WTC11 (cell line): Measurements from ENCODE around the gene SELENON. TPM values are rescaled to one million over a fixed set of nuclear protein-coding genes. Genes with fewer than 3 reads are reported as not detected.

Experiments
- ATAC-seq: fragments of 200-7000 bp; cut with Tn5 transposase; 2 replicates; pipeline ENCODE4 v1.10.0; 2021; ENCODE audit warnings: mild to moderate bottlenecking, moderate library complexity
- CTCF ChIA-PET: fragments of 300-600 bp; sonication (Branson Sonifier 250); formaldehyde crosslinking; loops from one replicate; lab custom pipeline; 2021; ENCODE audit warnings: antibody characterized with exemption; lab: Charles Lee
- POLR2A ChIA-PET: fragments of 350-600 bp; sonication (Branson Sonifier 250); formaldehyde crosslinking; loops from one replicate; lab custom pipeline; 2021; ENCODE audit warnings: antibody characterized with exemption; lab: Charles Lee
- DNase-seq: peaks from one replicate; pipeline ENCODE4 v3.0.0; 2021; ENCODE audit warnings: low spot score
- H3K27ac Mint-ChIP-seq: 2 replicates; pipeline ENCODE4 v1.8.0; 2021; ENCODE audit warnings: mixed read lengths
- H3K27me3 Mint-ChIP-seq: 2 replicates; pipeline ENCODE4 v1.8.0; 2021; ENCODE audit warnings: low read depth, mild to moderate bottlenecking, moderate library complexity, mixed read lengths
- H3K36me3 Mint-ChIP-seq: 2 replicates; pipeline ENCODE4 v1.8.0; 2021; ENCODE audit warnings: mixed read lengths
- H3K4me1 Mint-ChIP-seq: 2 replicates; pipeline ENCODE4 v1.8.0; 2022; ENCODE audit warnings: mixed read lengths
- H3K4me3 Mint-ChIP-seq: 2 replicates; pipeline ENCODE4 v1.8.0; 2021; ENCODE audit warnings: mild to moderate bottlenecking, moderate library complexity, mixed read lengths
- H3K9me3 Mint-ChIP-seq: 2 replicates; pipeline ENCODE4 v1.8.0; 2021; ENCODE audit warnings: mixed read lengths
- FOXJ3 ChIP-seq: sonication (generic); formaldehyde crosslinking; IDR thresholded peaks from 2 replicates; pipeline ENCODE4 v1.9.0; 2021; ENCODE audit warnings: missing genetic modification reagents, mild to moderate bottlenecking, borderline replicate concordance
- GTF2I ChIP-seq: fragments of 250-450 bp; sonication (Bioruptor Pico); conservative IDR thresholded peaks from 2 replicates; pipeline ENCODE4 v1.4.0; 2021; ENCODE audit warnings: mild to moderate bottlenecking
- HMGA2 ChIP-seq: fragments of 250-450 bp; sonication (Bioruptor Pico); IDR thresholded peaks from 2 replicates; pipeline ENCODE4 v1.4.0; 2021; ENCODE audit warnings: mild to moderate bottlenecking, moderate library complexity
- JAZF1 ChIP-seq: fragments of 250-450 bp; sonication (Bioruptor Pico); IDR thresholded peaks from 2 replicates; pipeline ENCODE4 v1.9.0; 2021; ENCODE audit warnings: moderate library complexity, mild to moderate bottlenecking, inconsistent platforms
- JUN ChIP-seq: sonication (generic); formaldehyde crosslinking; IDR thresholded peaks from 2 replicates; pipeline ENCODE4 v1.8.0; 2023; ENCODE audit warnings: mild to moderate bottlenecking, missing genetic modification reagents
- MXD4 ChIP-seq: fragments of 250-450 bp; sonication (Bioruptor Pico); IDR thresholded peaks from 2 replicates; pipeline ENCODE4 v1.8.0; 2021; ENCODE audit warnings: mild to moderate bottlenecking, moderate library complexity, borderline replicate concordance
- MYBL2 ChIP-seq: sonication (generic); formaldehyde crosslinking; IDR thresholded peaks from 2 replicates; pipeline ENCODE4 v1.8.1; 2023; ENCODE audit warnings: mild to moderate bottlenecking, moderate library complexity, missing genetic modification reagents
- NR3C1 ChIP-seq: sonication (generic); formaldehyde crosslinking; conservative IDR thresholded peaks from 2 replicates; pipeline ENCODE4 v1.8.1; 2023; ENCODE audit warnings: low read depth, mild to moderate bottlenecking, missing genetic modification reagents
- TCF7 ChIP-seq: sonication (generic); formaldehyde crosslinking; IDR thresholded peaks from 2 replicates; pipeline ENCODE4 v1.8.0; 2022; ENCODE audit warnings: mild to moderate bottlenecking, low read depth, missing genetic modification reagents, moderate library complexity
- TP53 ChIP-seq: sonication (generic); formaldehyde crosslinking; IDR thresholded peaks from 2 replicates; pipeline ENCODE4 v1.8.1; 2023; ENCODE audit warnings: mild to moderate bottlenecking, missing genetic modification reagents
- ZNF121 ChIP-seq: sonication (generic); formaldehyde crosslinking; IDR thresholded peaks from 2 replicates; pipeline ENCODE4 v1.8.0; 2023; ENCODE audit warnings: missing genetic modification reagents
- ZNF396 ChIP-seq: fragments of 250-450 bp; sonication (Bioruptor Pico); IDR thresholded peaks from 2 replicates; pipeline ENCODE4 v1.8.0; 2021; ENCODE audit warnings: mild to moderate bottlenecking, moderate library complexity, borderline replicate concordance
- total RNA-seq: library from RNA; stranded (reverse); gene quantifications from 3 replicates; pipeline ENCODE4 v1.2.3, GENCODE V29; 2021
- TF ChIP-seq, protein P1 (sequence below): sonication (generic); formaldehyde crosslinking; IDR thresholded peaks from 2 replicates; pipeline ENCODE4 v1.8.0; 2022; ENCODE audit warnings: mild to moderate bottlenecking, missing genetic modification reagents
- TF ChIP-seq, protein P2 (sequence below): sonication (generic); formaldehyde crosslinking; IDR thresholded peaks from 2 replicates; pipeline ENCODE4 v1.8.1; 2022; ENCODE audit warnings: mild to moderate bottlenecking, moderate library complexity, missing genetic modification reagents
- TF ChIP-seq, protein P3 (sequence below): fragments of 250-450 bp; sonication (Bioruptor Pico); conservative IDR thresholded peaks from 2 replicates; pipeline ENCODE4 v1.9.0; 2021; ENCODE audit warnings: mild to moderate bottlenecking
- TF ChIP-seq, protein P4 (sequence below): fragments of 200-600 bp; IDR thresholded peaks from 2 replicates; pipeline ENCODE4 v1.8.0; 2022; ENCODE audit warnings: antibody characterized with exemption
- TF ChIP-seq, protein P5 (sequence below): sonication (generic); formaldehyde crosslinking; conservative IDR thresholded peaks from 2 replicates; pipeline ENCODE4 v1.8.1; 2023; ENCODE audit warnings: mild to moderate bottlenecking, low read depth, missing genetic modification reagents, moderate library complexity
- TF ChIP-seq, protein P6 (sequence below): fragments of 250-450 bp; sonication (Bioruptor Pico); IDR thresholded peaks from 2 replicates; pipeline ENCODE4 v1.9.0; 2021; ENCODE audit warnings: moderate library complexity, mild to moderate bottlenecking, inconsistent platforms, borderline replicate concordance
- TF ChIP-seq, protein P7 (sequence below): sonication (generic); formaldehyde crosslinking; IDR thresholded peaks from 2 replicates; pipeline ENCODE4 v1.8.1; 2023; ENCODE audit warnings: mild to moderate bottlenecking, missing genetic modification reagents, moderate library complexity

SELENON gene
- total RNA-seq, 1 experiment from 2014 or later, result 80.2 TPM

DNA sequence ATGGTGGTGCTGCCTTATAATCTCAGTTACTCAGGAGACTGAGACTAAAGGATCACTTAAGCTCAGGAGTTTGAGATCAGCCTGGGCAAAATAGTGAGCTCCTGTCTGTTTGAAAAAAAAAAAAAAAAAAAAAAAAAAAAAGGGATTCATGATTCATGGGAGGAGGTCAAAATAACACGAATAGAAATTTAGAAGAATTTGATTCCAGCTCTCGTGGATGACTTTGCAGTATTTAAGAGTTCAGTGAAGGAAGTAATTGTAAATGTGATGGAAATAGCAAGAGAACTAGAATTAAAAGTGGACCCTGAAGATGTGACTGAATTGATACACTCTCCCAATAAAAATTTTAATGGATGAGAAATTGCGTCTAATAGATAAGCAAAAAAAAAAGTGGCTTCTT lies 43.5 kb downstream of the SELENON start:
- DNase-seq, result no peak
- Mint-ChIP-seq H3K4me1 (peaks cover 4% of the 10 kb centered on the region; the same call in 1 of the 2 replicates), H3K36me3 (no peaks in the 10 kb centered on the region), H3K9me3 (0 out of 2 replicates have a peak, but pooled peaks cover 3% of the 10 kb centered on the region), H3K27ac (no peak overlapping the region), H3K4me3 (no peak overlapping the region), H3K27me3 (no peaks in the 10 kb centered on the region)
- ChIA-PET CTCF (interaction anchor here (0.6 to 1.2 kb wide), 4 partner anchors 34 to 167 kb away, joined by 4 to 5 read pairs (median 5); no protein-coding TSS in a partner anchor), POLR2A (interaction anchor here (0.6 kb wide), 1 partner anchor 222 kb away, joined by 5 read pairs; no protein-coding TSS in a partner anchor)
- no peak for ATAC-seq
- TF ChIP-seq, protein P1, sequence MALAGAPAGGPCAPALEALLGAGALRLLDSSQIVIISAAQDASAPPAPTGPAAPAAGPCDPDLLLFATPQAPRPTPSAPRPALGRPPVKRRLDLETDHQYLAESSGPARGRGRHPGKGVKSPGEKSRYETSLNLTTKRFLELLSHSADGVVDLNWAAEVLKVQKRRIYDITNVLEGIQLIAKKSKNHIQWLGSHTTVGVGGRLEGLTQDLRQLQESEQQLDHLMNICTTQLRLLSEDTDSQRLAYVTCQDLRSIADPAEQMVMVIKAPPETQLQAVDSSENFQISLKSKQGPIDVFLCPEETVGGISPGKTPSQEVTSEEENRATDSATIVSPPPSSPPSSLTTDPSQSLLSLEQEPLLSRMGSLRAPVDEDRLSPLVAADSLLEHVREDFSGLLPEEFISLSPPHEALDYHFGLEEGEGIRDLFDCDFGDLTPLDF (CRISPR knock-in tag), result no peak
- TF ChIP-seq MXD4 (CRISPR knock-in tag) (no peak), HMGA2 (no peak), TCF7 (CRISPR knock-in tag) (no peak), TP53 (CRISPR knock-in tag) (no peak), GTF2I (no peak), JAZF1 (CRISPR knock-in tag) (no peak), NR3C1 (CRISPR knock-in tag) (no peak), ZNF121 (no peak), FOXJ3 (CRISPR knock-in tag) (no peak), JUN (CRISPR knock-in tag) (no peak)
- TF ChIP-seq, protein P2, sequence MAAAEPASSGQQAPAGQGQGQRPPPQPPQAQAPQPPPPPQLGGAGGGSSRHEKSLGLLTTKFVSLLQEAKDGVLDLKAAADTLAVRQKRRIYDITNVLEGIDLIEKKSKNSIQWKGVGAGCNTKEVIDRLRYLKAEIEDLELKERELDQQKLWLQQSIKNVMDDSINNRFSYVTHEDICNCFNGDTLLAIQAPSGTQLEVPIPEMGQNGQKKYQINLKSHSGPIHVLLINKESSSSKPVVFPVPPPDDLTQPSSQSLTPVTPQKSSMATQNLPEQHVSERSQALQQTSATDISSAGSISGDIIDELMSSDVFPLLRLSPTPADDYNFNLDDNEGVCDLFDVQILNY (CRISPR knock-in tag), result no peak
- TF ChIP-seq, protein P3, sequence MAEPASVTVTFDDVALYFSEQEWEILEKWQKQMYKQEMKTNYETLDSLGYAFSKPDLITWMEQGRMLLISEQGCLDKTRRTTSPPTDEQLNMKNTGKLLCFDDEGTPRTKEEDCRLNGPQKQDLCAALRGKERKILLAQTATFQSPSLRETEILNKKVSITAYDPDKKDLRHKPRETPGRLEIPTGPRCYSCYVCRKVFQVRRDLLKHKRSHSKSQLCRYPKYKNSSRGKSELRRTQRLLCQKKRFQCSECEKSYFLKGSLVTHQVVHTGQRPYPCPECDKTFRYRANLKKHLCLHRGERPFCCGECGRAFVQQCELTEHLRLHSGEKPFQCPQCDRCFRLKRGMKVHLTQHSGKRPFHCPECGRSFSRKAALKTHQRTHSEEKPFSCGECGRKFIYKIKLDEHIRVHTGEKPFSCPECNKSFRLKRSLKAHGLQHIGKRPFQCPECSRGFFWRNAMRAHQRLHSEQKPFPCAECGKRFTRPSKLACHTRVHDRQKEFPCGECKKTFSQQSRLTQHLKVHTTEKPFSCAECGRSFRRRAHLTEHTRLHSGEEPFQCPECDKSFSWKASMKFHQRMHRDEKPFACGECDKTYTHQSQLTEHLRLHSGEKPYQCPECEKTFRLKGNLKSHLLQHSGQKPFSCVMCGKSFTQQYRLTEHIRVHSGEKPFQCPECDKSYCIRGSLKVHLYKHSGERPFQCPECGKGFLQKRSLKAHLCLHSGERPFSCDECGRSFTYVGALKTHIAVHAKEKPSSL (CRISPR knock-in tag), result no peak
- TF ChIP-seq, protein P4, sequence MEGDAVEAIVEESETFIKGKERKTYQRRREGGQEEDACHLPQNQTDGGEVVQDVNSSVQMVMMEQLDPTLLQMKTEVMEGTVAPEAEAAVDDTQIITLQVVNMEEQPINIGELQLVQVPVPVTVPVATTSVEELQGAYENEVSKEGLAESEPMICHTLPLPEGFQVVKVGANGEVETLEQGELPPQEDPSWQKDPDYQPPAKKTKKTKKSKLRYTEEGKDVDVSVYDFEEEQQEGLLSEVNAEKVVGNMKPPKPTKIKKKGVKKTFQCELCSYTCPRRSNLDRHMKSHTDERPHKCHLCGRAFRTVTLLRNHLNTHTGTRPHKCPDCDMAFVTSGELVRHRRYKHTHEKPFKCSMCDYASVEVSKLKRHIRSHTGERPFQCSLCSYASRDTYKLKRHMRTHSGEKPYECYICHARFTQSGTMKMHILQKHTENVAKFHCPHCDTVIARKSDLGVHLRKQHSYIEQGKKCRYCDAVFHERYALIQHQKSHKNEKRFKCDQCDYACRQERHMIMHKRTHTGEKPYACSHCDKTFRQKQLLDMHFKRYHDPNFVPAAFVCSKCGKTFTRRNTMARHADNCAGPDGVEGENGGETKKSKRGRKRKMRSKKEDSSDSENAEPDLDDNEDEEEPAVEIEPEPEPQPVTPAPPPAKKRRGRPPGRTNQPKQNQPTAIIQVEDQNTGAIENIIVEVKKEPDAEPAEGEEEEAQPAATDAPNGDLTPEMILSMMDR, result no peak
- TF ChIP-seq, protein P5, sequence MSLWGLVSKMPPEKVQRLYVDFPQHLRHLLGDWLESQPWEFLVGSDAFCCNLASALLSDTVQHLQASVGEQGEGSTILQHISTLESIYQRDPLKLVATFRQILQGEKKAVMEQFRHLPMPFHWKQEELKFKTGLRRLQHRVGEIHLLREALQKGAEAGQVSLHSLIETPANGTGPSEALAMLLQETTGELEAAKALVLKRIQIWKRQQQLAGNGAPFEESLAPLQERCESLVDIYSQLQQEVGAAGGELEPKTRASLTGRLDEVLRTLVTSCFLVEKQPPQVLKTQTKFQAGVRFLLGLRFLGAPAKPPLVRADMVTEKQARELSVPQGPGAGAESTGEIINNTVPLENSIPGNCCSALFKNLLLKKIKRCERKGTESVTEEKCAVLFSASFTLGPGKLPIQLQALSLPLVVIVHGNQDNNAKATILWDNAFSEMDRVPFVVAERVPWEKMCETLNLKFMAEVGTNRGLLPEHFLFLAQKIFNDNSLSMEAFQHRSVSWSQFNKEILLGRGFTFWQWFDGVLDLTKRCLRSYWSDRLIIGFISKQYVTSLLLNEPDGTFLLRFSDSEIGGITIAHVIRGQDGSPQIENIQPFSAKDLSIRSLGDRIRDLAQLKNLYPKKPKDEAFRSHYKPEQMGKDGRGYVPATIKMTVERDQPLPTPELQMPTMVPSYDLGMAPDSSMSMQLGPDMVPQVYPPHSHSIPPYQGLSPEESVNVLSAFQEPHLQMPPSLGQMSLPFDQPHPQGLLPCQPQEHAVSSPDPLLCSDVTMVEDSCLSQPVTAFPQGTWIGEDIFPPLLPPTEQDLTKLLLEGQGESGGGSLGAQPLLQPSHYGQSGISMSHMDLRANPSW (CRISPR knock-in tag), result no peak

DNA sequence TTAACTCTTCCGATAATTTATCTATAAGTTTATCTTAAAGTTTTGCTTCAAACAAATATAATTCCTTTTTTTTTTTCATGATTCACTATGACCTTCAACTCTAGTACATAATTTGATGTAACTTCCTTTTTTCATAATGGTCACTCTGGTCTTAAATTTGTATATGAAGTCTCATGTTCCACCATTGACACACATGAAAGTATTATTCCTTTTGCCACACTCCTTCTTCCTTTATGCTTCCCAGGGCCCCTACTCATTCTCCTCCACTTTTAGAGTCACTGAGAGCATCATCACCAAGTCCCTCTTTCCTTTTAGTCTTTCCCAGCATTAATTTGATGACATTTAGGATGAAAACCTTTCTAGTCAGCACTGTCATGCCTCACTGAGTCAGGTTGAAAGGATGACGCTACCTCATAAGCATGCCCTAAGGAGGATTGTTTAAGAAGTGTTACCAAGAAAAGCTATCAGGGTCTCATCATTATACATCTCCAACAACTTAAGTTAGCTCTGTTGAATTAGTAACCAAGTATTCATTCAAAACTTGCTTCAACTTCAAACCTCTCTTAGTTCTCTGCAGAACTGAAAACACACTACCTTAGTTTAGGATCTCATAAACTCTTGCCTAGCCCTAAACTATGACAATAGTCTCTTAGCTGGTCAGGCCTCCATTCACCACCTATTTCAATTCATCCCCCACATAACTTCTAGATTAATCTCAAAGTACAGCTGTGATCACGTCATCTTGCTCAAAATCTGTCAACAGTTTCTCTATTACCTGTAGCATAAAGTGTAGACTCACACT lies 44.7 kb downstream of the SELENON start:
- H3K9me3 Mint-ChIP-seq, result 0 out of 2 replicates have a peak, but pooled peaks cover 3% of the 10 kb centered on the region
- H3K4me3 Mint-ChIP-seq, result no peak overlapping the region
- CTCF ChIA-PET, result interaction anchor here (1.2 to 2.9 kb wide), 2 partner anchors 51 to 153 kb away, joined by 5 to 8 read pairs; partner anchors contain the start of gene PAFAH2
- DNase-seq (no peak), ATAC-seq (no peak)
- no peaks in the 10 kb centered on the region for H3K36me3 Mint-ChIP-seq
- peaks cover 4% of the 10 kb centered on the region; the same call in 1 of the 2 replicates for H3K4me1 Mint-ChIP-seq
- no peak overlapping the region; the same call in 1 of the 2 replicates for H3K27ac Mint-ChIP-seq
- POLR2A ChIA-PET, result no interaction called here
- H3K27me3 Mint-ChIP-seq, result no peaks in the 10 kb centered on the region
- TF ChIP-seq, protein P6, sequence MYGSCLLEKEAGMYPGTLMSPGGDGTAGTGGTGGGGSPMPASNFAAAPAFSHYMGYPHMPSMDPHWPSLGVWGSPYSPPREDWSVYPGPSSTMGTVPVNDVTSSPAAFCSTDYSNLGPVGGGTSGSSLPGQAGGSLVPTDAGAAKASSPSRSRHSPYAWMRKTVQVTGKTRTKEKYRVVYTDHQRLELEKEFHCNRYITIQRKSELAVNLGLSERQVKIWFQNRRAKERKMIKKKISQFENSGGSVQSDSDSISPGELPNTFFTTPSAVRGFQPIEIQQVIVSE (CRISPR knock-in tag), result no peak
- no peak for TF ChIP-seq ZNF396 (CRISPR knock-in tag)
- no peak for TF ChIP-seq MYBL2 (CRISPR knock-in tag)
- TF ChIP-seq, protein P7, sequence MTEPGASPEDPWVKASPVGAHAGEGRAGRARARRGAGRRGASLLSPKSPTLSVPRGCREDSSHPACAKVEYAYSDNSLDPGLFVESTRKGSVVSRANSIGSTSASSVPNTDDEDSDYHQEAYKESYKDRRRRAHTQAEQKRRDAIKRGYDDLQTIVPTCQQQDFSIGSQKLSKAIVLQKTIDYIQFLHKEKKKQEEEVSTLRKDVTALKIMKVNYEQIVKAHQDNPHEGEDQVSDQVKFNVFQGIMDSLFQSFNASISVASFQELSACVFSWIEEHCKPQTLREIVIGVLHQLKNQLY (CRISPR knock-in tag), result no peak
- TF ChIP-seq JAZF1 (CRISPR knock-in tag), result no peak
